Fibroblast of lung (primary cell): Measurements from ENCODE around the gene CPXM1.

Experiments used
- EZH2 ChIP-seq: IDR thresholded peaks from 2 replicates; pipeline ENCODE4 v1.5.1; 2012; ENCODE audit warnings: low read length, control low read depth, mild to moderate bottlenecking; ENCODE audit errors: missing control alignments
- TF ChIP-seq, protein P1 (sequence below), 2 donors: IDR thresholded peaks in 1 of 2; conservative IDR thresholded peaks in 1 of 2; 1 replicate in 1 of 2; 2 replicates in 1 of 2; pipeline ENCODE4 v1.5.1; 2011 to 2012; ENCODE audit warnings: low read length in 2 of 2, control low read depth in 1 of 2, inconsistent platforms in 1 of 2, low read depth in 1 of 2, mild to moderate bottlenecking in 1 of 2

- TF ChIP-seq EZH2, result no peak
- TF ChIP-seq, protein P1, sequence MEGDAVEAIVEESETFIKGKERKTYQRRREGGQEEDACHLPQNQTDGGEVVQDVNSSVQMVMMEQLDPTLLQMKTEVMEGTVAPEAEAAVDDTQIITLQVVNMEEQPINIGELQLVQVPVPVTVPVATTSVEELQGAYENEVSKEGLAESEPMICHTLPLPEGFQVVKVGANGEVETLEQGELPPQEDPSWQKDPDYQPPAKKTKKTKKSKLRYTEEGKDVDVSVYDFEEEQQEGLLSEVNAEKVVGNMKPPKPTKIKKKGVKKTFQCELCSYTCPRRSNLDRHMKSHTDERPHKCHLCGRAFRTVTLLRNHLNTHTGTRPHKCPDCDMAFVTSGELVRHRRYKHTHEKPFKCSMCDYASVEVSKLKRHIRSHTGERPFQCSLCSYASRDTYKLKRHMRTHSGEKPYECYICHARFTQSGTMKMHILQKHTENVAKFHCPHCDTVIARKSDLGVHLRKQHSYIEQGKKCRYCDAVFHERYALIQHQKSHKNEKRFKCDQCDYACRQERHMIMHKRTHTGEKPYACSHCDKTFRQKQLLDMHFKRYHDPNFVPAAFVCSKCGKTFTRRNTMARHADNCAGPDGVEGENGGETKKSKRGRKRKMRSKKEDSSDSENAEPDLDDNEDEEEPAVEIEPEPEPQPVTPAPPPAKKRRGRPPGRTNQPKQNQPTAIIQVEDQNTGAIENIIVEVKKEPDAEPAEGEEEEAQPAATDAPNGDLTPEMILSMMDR (conservative IDR thresholded peaks at IDR 0.05 in 1 of 2, IDR thresholded peaks at IDR 0.05 in 1 of 2; ENCODE audit: low read depth in 1 of 2, low read length in 2 of 2), result no peak
Observed at GRCh38 chr20:2794866-2795447, 5.5 kb downstream of the CPXM1 start.
